Ureter (tissue), 1 donor: Measurements from ENCODE around the gene TRIM32. TPM values are rescaled to one million over a fixed set of nuclear protein-coding genes. Genes with fewer than 3 reads are reported as not detected.
"Not testable (repeated sequence)": the region's sequence is repeated elsewhere in the genome, so short reads cannot be mapped to it uniquely, and the experiment has no call there.

Experiments used
- DNase-seq: peaks from one replicate; pipeline ENCODE4 v3.0.0-alpha.2; 2020; ENCODE audit warnings: low spot score
- total RNA-seq: library from RNA; stranded (reverse); gene quantifications from one replicate; pipeline ENCODE4 v1.2.4, GENCODE V29; 2023
- donor health status: DM: yes; HTN: yes; CAD: no.

TRIM32 gene
- total RNA-seq, 1 donor from 2014 or later: 30.6 TPM

DNA sequence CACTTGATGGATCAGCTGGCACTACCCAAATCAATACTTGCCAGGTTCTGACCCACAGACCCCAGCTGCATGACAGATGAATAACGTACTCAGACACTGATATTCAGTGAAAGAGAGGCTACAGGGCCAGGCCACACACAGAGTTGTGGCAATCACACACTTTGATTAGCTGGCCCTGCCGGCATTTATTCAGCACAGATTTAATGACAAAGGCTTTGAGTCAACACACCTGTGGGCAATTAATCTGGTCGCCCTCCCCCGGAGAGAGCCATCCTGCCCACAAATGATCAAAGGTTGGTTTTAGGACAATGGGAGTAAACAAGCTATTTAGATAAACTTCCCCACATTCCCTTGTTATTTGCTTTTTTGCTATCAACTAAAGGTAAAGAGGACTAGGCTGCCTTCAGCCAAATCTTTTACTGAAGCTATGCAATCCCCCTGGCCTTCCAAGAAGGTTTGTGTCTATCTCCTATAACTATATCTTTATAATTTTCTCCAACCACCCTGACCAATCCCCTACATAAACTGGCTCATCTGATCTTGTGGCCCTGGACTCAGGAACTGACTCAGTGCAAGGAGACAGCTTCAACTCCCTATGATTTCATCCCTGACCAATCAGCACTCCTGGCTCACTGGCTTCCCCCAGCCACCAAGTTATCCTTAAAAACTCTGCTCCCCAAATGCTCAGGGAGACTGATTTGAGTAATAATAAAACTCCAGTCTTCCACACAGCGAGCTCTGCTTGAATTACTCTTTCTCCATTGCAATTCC lies 12.7 kb upstream of the TRIM32 start:
- DNase-seq: no peak

DNA sequence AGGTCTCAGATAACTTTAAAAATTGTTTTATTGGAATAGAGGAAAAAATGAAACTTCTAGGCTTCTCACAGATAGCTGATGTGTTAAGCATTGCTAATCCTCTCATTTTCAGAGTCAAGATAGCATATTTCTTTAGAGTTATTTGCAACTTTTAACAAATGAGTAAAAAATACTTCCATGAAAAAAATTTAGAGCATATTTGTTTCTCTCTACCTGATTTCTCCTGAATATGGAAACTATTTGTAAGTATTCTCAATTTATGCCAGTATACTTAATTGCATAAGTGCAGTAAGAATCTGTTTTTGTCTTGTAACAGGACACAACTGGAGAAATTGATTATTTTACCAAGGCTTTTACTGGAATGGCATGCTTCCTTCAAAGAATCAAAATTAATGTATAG lies 3.6 kb upstream of the TRIM32 start:
- no peak for DNase-seq

DNA sequence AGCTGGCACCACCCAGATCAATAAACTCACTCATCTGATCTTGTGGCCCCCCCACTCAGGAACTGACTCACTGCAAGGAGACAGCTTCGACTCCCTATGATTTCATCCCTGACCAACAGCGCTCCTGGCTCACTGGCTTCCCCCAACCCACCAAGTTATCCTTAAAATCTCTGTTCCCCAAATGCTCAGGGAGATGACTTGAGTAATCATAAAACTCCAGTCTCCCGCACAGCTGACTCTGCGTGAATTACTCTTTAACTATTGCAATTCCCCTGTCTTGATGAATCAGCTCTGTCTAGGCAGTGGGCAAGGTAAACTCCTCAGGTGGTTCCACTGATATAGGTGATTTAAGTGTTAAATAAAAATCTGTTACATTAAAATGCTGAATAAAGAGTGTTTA lies 1.9 kb upstream of the TRIM32 start:
- no peak for DNase-seq

DNA sequence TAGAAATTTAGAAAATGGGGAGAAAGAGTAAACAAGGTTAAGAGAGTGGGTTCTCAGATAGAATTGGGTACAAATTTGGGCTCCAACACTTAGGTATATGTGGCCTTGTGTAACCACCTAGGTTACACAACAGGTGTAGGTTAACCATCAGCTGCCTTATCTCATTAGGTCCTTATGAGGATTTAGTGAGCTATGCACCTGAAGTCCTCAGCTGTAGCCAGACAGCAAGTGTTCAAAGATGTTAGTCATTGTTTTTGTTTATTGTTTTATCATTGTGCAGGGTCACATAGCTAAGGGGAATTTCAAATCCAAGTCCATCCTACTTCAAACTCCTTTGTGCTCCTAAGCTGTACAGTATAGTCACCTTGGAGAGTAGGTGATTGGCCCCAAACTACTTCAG lies 970 bp upstream of the TRIM32 start:
- no peak for DNase-seq

DNA sequence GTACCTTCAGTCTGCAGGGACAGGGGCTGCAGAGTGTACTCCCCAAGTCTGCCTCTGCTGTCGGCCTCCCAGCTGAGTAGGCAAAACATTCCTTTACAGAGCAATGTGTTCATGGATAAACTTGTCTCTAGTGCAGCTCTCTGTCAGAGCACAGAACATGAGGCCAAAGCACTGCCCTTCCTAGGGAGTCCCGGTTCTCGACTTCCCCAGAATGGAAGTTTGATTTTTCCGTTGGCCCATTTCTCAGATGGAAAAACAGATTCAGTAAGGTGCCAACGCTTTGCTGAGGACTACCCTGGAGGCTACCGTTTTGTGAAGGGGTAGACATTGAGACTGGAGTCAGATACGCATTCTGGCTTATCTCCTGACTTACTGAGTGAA lies 422 bp upstream of the TRIM32 start:
- no peak for DNase-seq

DNA sequence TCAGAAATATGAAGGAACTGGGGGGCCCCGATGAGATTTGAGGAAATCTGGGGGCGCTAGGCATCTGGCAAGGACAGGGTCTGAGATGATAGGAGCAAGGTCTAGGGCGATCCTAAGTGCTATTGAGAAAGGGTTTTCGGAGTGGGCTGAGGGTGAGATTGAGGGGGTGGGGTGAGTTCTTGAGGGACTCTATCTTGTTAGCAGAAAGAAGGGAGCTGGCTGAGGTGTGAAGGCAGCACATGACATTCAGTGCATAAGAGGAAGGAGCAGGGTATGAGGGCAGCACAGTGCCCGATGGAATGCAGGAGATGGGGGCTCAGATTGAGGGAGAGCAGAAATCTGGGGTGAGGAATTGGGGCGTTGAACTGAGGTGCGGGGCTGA lies 640 bp downstream of the TRIM32 start:
- DNase-seq: no peak

DNA sequence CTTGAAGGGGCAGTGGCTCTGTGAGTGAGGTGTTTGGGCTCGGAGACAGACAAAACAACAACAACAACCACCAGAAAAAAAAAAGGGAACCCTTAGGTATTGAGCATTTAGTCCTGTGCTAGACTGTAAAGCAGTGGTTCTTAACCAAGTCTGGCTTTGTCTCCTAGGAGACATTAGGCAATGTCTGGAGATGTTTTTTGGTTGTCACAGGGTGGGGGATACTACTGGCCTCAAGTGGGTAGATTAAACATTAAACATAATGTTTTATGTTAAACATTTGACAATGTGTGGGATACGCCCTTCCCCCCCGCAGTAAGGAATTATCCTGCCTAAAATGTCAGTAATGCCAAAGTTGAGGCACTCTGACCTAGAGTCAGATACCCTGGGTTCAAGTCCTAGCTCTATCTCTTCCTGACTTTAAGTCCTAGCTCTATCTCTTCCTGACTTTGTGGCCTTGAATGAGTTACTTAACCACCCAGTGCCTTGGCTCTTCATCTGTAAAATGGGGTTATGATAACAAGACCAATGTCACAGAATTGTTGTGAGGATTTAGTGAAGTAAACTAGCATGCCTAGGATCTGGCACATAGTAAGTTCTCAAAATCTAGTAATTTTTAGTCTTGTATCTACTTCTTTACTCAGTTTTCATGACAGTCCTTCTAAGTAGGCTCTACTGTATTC lies 1.8 kb downstream of the TRIM32 start:
- DNase-seq: no peak

DNA sequence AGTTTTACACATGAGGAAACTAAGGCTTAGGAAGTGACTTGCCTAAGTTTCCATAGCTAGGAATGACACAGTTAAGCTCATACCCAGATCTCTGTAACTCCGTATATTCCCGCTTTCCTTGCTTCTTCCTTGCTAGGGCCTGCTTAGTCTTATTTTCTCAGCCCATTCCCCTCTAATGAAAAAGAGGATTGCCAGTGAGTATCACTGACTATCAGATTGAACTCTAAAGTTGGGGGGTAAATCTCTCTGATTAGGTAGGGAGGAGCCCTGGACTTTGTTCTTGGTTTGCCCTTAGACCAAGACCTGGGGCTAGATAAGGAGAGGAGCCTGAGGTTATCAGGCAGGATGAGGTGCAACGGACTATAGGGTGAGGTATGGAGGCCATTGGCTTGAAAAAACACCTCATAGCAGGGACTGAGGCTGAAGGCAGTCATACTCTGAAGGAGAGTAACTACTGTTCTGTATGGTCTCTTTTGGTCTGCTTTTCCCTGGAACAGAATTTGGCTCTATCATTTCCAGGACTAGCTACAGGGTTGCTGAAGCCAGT lies 2.5 kb downstream of the TRIM32 start:
- no peak for DNase-seq

DNA sequence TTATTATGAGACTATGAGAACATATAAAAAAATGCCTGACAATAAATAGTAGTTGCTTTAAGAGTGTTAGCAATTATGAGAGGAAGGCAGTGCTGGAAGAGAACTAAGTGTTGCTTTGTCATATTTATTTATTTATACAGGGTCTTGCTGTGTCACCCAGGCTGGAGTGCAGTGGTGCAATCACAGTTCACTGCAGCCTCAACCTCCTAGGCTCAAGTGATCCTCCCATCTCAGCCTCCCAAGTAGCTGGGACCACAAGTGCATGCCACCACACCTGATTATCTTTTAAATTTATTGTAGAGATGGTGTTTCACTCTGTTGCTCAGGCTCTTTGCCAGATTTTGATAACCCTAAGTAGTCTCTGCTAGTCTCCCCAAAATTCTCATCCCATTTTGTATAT lies 3.7 kb downstream of the TRIM32 start:
- not testable (repeated sequence) for DNase-seq

DNA sequence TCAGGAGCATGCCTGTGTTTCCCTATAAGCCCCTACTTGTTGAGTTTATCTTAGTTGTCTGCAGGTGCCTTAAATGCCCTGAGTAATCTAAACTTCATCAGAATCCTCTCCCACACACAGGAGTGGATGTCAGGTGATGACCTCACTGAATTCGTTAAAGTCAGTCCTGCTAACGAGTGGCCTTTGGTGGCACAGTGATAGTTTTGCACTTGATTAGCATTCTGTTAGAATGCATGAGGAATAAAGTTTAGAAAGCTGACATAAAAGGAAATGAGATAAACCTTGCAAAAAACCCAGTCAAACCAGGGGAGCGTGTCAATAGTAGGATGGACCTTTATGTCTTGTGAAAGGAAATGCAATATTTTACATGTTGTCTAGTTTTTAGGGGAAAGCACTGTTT lies 4.5 kb downstream of the TRIM32 start:
- no peak for DNase-seq

DNA sequence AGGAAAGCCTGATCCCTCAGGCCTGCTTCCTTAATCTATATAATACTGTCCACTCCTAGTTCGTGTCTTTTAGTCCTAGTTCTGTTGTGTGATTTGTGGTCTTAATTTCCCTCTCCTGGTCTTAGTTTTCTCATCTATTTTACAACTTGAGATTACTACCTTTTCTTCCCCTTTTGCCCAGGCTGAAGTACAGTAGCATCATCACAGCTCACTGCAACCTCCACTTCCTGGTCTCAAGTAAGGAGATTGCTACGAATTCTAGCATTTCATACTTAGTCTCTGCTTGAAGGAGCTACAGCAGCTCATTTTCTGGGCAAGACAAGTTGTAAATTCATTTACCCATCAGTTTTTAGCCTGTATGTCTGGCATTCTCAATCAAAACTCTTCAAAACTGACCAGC lies 5.5 kb downstream of the TRIM32 start:
- DNase-seq: no peak

DNA sequence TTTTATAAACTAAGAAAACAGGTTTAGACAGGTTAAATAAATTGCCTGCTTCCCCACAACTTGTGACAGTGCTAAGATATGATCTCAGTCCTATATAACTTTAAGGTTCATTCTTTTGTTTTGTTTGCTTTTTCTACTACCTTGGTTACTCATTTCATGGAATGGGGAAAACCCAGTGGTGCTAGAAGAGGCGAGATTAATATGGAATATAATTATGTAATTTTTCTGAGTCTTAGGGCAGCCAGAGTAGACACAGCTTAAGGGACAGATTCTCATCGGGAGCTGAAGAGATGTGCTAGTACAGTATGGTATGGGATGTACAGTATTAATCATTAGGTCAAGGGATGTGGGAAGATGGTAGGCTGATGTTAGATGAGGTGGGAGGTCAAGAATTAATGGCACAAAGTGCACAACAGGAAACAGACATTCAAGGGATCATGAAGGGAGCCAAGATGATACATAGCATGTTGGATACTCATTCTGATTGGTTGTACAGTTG lies 6.2 kb downstream of the TRIM32 start:
- DNase-seq: no peak

DNA sequence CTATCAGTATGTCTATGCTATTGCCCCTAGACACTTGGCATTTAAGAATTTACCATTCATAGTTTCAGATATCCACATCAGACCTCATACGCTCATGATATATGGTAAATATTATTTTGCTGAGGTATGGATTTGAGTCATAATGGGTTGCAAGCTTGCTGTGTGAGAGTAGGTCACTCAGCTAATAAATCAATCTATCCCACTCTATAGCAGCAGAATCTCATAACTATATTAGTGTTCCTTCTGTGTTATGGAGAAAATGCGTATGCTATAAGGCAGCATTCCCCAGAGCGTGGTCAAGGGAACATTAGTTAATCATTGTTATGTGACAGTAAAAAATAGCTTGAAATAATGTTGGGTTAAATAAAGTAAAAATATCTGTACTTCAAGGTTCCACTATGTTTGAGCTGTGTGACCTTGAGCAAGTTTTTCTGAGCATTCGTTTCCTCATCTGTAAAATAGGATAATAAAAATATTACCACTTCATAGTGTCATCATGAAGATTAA lies 7.7 kb downstream of the TRIM32 start:
- no peak for DNase-seq

DNA sequence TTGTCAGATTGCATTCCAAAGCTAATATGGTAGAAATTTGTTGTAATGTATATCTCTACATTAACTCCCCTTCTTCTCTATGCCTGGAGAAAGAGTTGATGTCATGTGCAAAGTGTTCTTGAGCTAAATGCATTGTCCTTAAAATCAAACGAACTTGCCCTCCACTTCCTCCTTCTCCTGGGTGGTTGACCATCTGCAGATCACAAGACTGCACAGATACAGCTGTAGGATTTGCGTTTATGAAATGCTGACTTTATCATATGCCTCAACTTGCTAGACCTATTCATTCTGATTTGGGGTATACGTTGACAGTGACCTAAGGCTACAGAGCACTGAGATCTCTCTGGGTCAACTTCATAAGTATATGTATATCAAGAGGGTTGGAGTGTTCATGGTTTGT lies 8.3 kb downstream of the TRIM32 start:
- DNase-seq: no peak

DNA sequence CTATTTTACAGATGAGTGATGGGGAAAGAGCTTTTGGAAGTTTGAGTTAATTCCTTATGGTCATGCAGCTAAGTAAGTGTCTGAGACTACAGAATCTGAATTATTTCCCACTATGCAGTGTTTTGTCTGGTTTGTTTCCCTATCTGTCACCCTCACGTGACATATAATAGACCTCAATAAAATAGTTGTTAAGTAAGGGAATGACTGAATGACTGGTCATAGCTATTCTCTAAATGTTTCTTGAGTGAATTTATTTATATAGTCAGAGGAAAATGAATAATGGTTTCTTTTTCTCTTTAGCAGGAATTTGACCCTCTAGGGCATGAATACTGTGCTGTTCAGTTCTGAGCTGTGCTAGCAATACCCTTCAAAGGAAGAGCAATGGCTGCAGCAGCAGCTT lies 10.3 kb downstream of the TRIM32 start:
- DNase-seq: no peak

DNA sequence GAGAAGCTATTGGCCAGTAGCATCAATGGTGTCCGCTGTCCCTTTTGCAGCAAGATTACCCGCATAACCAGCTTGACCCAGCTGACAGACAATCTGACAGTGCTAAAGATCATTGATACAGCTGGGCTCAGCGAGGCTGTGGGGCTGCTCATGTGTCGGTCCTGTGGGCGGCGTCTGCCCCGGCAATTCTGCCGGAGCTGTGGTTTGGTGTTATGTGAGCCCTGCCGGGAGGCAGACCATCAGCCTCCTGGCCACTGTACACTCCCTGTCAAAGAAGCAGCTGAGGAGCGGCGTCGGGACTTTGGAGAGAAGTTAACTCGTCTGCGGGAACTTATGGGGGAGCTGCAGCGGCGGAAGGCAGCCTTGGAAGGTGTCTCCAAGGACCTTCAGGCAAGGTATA lies 10.8 kb downstream of the TRIM32 start:
- DNase-seq: no peak

DNA sequence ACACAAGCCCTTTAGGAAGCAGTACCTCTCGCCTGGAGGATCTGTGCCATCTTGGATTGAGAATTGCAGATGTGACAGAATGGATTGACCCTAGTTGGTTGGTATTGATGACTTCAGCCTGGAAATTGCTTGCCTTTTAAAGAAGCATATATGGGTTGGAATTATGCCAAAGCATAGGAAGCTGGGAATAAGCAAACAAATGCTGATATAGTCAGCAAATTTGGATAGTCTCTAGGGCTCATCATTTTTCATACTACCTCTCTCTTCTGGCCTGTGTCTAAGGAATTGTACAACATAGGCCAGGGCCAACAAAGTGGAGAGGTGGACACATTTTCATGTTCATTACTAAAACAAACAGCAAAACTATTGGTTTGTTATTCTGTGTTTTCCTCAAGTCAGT lies 13.2 kb downstream of the TRIM32 start:
- DNase-seq: no peak

DNA sequence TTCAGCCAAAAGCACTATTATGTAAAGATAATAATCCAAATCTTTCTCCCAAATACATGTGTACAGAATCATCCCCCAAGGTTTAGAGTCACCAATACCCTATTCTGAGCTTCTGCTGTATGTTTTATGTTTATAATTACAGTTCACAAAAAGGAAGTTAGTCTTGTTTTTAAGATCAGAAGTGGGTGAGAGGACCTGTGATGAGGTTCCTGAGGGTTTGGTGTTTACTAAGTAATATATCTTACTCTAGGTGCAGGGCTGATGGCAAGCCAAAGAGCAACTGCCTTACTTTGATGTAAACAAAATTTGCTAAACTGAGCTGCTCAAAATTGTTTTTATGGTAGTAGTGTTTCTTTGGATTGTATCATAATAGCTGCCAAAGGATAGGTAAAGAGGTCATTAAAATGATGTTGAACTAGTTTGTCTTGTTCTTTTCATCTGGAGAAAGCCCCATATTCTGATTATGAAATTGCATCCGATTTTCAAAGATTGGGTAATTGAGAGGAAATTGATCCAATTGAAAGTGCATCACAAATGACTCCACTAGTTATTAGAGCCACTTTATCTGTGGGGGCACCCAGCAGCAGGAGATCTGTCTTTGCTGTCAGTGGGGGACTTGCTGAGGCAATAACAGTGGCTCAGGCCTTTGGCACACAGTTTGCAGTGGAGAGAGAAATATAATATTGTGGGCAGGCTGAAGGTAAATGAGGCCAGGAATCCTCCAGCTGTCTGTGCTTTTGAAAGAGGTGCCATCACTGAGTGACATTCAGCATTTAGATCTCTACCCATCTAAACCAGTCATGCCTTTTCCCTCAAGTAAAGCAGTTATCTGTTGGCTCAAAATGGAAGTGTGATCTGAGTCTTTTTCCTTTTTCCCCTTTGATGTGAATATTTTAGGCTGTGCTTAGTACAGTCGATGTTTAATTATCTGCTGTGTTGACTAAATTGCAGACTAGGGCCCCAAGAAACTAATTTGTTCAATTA lies 14.1 kb downstream of the TRIM32 start:
- DNase-seq: no peak

DNA sequence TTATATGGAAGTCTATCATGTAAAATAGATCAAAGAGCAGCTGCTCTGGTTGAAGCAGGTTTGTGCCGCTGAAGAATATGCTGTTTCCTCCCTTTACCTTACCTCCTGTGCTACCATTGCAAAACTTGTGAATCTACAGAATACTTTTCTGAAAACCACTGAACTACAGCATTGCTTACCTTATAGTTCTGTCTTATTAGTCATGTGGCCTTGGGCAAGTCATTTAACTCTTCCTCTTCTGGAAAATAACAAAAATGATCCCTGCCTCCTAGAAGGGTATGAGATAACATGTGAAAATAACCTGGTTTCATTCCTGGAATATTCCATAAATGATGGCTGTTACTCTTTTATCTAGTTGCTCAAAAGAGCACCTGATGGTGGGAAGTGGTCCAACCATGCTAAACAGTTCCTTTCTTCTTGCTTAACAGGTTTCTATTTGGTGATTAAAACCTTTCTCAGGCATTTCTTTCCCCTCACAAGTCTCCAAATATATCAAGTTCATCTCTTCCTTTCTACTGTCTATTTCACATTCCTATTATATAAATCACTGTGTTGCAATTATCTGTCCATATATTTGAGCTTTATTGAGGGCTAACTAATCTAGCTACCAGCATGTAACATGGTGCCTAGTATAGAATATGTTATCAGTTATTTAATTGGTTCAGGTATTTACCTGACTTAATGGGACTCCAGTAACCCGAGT lies 15.0 kb downstream of the TRIM32 start:
- DNase-seq: no peak

DNA sequence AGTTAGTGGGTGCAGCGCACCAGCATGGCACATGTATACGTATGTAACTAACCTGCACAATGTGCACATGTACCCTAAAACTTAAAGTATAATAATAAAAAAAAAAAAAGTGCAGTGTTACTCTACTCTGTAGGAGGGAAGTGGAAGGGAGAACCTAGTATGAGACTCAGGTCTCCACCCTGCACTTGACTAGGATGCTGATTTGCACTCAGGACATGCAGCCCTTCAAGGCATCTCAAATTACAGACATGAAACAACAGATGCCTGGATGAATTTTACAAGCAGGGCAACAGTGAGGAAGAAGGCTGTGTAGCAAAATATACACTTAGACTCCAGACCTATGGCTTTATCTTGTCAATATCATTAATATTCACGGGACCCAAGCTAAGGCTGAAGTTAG lies 16.5 kb downstream of the TRIM32 start:
- no peak for DNase-seq

DNA sequence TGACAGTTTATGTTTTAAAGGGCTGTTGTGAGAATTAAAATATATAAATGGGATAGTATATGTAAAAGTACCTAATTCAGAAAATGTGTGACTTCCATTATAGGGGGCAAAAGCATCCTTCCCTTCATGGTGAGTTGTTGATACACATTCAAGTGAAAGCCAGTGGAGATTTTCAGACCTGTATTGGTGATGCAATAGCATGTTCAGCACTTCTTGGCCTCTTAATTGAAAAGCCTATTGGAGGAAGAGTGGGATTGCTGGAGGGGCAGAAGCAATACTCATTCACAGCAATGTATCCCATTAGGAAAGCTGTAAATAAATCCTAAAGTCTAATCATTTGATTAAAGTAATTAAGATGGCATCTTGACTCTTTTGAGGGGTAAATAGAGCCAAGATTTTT lies 17.4 kb downstream of the TRIM32 start:
- DNase-seq: no peak
